ENCODE data around the gene NELL1.

DNA sequence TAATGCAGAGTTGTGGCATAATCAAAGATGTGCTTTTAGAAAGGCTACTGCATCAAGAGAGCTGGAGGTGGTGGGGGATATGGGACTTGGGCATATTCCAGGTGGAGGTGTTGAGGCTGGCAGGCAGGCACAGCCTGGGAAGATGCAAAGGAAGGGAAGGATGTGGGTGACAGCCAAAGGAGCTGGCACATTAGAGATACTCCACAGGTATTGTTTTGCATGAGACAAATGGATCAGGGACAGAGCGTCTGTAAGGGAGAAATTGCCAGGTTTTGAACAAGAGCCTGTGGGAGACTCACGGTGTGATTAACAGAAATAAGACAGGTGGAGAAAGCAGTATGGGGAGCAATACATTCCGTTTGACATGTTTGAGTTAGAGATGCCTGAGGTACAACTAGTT, 263.7 kb downstream of the NELL1 start:
- TF ChIP-seq CTCF (IDR thresholded peaks at IDR 0.05) (no peak), POLR2A (IDR thresholded peaks at IDR 0.05) (no peak)
